Testis (tissue), 3 donors: Measurements from ENCODE around the gene DROSHA. TPM values are rescaled to one million over a fixed set of nuclear protein-coding genes. Genes with fewer than 3 reads are reported as not detected.

Experiments used
- DNase-seq: peaks from one replicate; pipeline ENCODE4 v3.0.0-alpha.2; 2019
- H3K27ac ChIP-seq, 2 donors: fragments of 200-600 bp; sonication (generic); one replicate each; pipeline ENCODE4 v1.5.1; 2019
- H3K27me3 ChIP-seq: fragments of 200-600 bp; sonication (generic); one replicate; pipeline ENCODE4 v1.5.1; 2019
- H3K36me3 ChIP-seq: fragments of 200-600 bp; sonication (generic); one replicate; pipeline ENCODE4 v1.5.1; 2017; ENCODE audit warnings: low read depth; ENCODE audit errors: missing control alignments
- H3K4me1 ChIP-seq: fragments of 200-600 bp; sonication (generic); one replicate; pipeline ENCODE4 v1.5.1; 2019
- H3K4me3 ChIP-seq, 2 donors: fragments of 200-600 bp; sonication (generic); one replicate each; pipeline ENCODE4 v1.5.1; 2017 to 2019
- H3K9me3 ChIP-seq: fragments of 200-600 bp; sonication (generic); one replicate; pipeline ENCODE4 v1.5.1; 2017
- CTCF ChIP-seq, 3 experiments: fragments of 450-650 bp in 2 of 3; fragments of 200-600 bp in 1 of 3; sonication (generic) in 1 of 3; IDR thresholded peaks; one replicate each; pipeline ENCODE4 v1.5.1; 2016 to 2019; ENCODE audit warnings: antibody characterized with exemption in 3 of 3, mild to moderate bottlenecking in 2 of 3, moderate library complexity in 1 of 3
- POLR2A ChIP-seq: fragments of 450-650 bp; IDR thresholded peaks from one replicate; pipeline ENCODE4 v1.6.1; 2017; ENCODE audit warnings: antibody characterized with exemption, mild to moderate bottlenecking, moderate library complexity
- WGBS, 2 donors: methylation state at CpG; one replicate each; pipeline ENCODE4 v1.1.5; 2018; 5-methylcytosine and 5-hydroxymethylcytosine counted together
- intact Hi-C: fragments of 100-400 bp; cut with DNase I; formaldehyde crosslinking; loops from one replicate; pipeline ENCODE4 v1.15.1; 2023; ENCODE audit warnings: low total_unique reads
- polyA plus RNA-seq: library from polyadenylated mRNA; stranded (reverse); fragments of 350-450 nt; fragmentation: Illumina TruSeq; extraction: RNeasy Lipid Tissue Mini Kit (QIAGEN cat#74804); gene quantifications from one replicate; pipeline ENCODE4 v1.2.3, GENCODE V29; 2014; ENCODE audit warnings: low read depth, low replicate concordance; ENCODE audit not compliant: insufficient read depth
- total RNA-seq, 2 donors: library from RNA; depleted of rRNA; stranded (reverse); fragments of >200 nt; gene quantifications; one replicate each; pipeline ENCODE4 v1.2.3, GENCODE V29; 2016

The DROSHA gene
- total and polyA plus RNA-seq, 3 donors from 2014 or later, result 23.3 to 79.6 (median 50.4) TPM

GRCh38 chr5:31421806-31422586 lies 109.9 kb downstream of the DROSHA start:
- TF ChIP-seq CTCF (IDR thresholded peaks at IDR 0.05) (no peak), POLR2A (no peak)
- Histone ChIP-seq H3K4me1 (peaks cover 3% of the 10 kb centered on the region), H3K27ac (no peak overlapping the region), H3K4me3 (no peak overlapping the region), H3K36me3 (no peaks in the 10 kb centered on the region), H3K27me3 (no peaks in the 10 kb centered on the region), H3K9me3 (no peaks in the 10 kb centered on the region)
- intact Hi-C loops, result no loop called here
- WGBS, 2 donors, result 42 to 52% methylated on average over 5 to 7 of the region's 7 CpGs
- no peak for DNase-seq

- TF ChIP-seq POLR2A, result no peak
- no peak for TF ChIP-seq CTCF (IDR thresholded peaks at IDR 0.05)
- DNase-seq, result no peak
- H3K4me3 ChIP-seq, result no peak overlapping the region
- intact Hi-C loops, result no loop called here
- no peak overlapping the region for H3K27ac ChIP-seq
- H3K4me1 ChIP-seq, result no peaks in the 10 kb centered on the region
- no peaks in the 10 kb centered on the region for H3K9me3 ChIP-seq
- 88 to 90% methylated on average over 5 of the region's 5 CpGs for WGBS, 2 donors
- H3K27me3 ChIP-seq, result no peaks in the 10 kb centered on the region
- H3K36me3 ChIP-seq, result no peaks in the 10 kb centered on the region
These were observed 114.4 kb downstream of the DROSHA start for GRCh38 chr5:31417512-31417911.

- TF ChIP-seq POLR2A, result no peak
- TF ChIP-seq CTCF (IDR thresholded peaks at IDR 0.05), result no peak
- WGBS, 2 donors, result 91 to 94% methylated on average over 3 of the region's 3 CpGs
These were observed 115.3 kb downstream of the DROSHA start for GRCh38 chr5:31416547-31416946.

DNA sequence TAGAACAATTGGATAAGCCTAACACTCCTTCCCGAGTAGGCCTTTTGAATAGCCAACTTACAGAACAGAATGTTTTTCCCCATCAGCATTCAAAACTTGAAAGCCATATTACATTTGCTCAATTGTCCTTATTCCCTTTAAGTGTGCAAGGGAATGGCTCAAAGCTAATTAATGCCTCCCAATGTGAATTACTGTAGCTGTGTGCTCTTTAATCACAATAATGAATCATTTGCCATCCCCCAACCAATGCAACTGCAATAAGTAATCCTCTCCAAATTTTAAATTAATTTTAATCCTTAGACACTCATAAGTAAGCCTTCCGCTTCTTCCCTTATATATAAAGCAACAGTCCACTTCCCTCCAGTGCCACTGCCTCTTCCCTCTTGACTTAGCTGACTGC lies 115.9 kb downstream of the DROSHA start:
- intact Hi-C loops, result no loop called here
- 85 to 91% methylated on average over 2 of the region's 2 CpGs for WGBS, 2 donors
- H3K4me3 ChIP-seq, result no peak overlapping the region
- no peaks in the 10 kb centered on the region for H3K27me3 ChIP-seq
- H3K27ac ChIP-seq, result no peak overlapping the region
- H3K9me3 ChIP-seq, result no peaks in the 10 kb centered on the region
- H3K4me1 ChIP-seq, result no peaks in the 10 kb centered on the region
- H3K36me3 ChIP-seq, result no peaks in the 10 kb centered on the region
- no peak for TF ChIP-seq CTCF (IDR thresholded peaks at IDR 0.05)
- no peak for TF ChIP-seq POLR2A
- DNase-seq, result no peak

More at GRCh38 chr5:31416547-31416946, 115.3 kb downstream of the DROSHA start:
- Histone ChIP-seq H3K9me3 (no peaks in the 10 kb centered on the region), H3K4me1 (no peaks in the 10 kb centered on the region), H3K27me3 (no peaks in the 10 kb centered on the region), H3K27ac (no peak overlapping the region), H3K4me3 (no peak overlapping the region), H3K36me3 (no peaks in the 10 kb centered on the region)
- no peak for DNase-seq
- intact Hi-C loops, result no loop called here
